Tibial nerve (tissue), 4 donors: ENCODE results near the gene SLC39A11.

ENCODE experiments used
- EP300 ChIP-seq, 2 donors: sonication (generic); formaldehyde crosslinking; IDR thresholded peaks; one replicate each; pipeline ENCODE4 v1.6.1; 2017; ENCODE audit warnings: antibody characterized with exemption in 2 of 2, mild to moderate bottlenecking in 1 of 2
- POLR2A ChIP-seq, 2 donors: fragments of 450-650 bp; IDR thresholded peaks; one replicate each; pipeline ENCODE4 v1.6.1; 2017; ENCODE audit warnings: antibody characterized with exemption in 2 of 2, mild to moderate bottlenecking in 2 of 2, moderate library complexity in 2 of 2
- TF ChIP-seq, protein P1 (sequence below), 5 experiments: fragments of 200-600 bp in 3 of 5; fragments of 450-650 bp in 2 of 5; sonication (generic) in 3 of 5; IDR thresholded peaks; one replicate each; pipeline ENCODE4 v1.5.1; 2016 to 2019; ENCODE audit warnings: antibody characterized with exemption in 5 of 5, mild to moderate bottlenecking in 3 of 5, moderate library complexity in 2 of 5

DNA sequence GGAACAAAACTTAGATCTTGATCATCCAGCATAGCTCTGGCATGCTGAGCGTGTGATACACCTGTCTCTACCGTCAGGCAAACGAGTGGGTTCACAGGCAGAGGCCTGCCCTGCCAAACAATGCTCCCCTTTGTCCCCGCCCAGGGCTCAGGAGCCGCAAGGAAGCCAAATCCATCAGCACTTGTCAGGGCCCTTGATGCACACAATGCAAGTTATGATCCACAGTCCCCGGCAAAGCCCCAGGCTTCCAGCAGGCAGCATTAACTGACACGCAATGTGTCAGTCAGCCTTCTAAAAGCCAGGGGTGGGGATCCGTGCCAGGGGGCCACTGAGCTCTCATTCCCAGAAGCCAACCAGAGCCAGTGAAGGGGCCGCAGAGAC lies 460.9 kb downstream of the SLC39A11 start:
- TF ChIP-seq, protein P1, sequence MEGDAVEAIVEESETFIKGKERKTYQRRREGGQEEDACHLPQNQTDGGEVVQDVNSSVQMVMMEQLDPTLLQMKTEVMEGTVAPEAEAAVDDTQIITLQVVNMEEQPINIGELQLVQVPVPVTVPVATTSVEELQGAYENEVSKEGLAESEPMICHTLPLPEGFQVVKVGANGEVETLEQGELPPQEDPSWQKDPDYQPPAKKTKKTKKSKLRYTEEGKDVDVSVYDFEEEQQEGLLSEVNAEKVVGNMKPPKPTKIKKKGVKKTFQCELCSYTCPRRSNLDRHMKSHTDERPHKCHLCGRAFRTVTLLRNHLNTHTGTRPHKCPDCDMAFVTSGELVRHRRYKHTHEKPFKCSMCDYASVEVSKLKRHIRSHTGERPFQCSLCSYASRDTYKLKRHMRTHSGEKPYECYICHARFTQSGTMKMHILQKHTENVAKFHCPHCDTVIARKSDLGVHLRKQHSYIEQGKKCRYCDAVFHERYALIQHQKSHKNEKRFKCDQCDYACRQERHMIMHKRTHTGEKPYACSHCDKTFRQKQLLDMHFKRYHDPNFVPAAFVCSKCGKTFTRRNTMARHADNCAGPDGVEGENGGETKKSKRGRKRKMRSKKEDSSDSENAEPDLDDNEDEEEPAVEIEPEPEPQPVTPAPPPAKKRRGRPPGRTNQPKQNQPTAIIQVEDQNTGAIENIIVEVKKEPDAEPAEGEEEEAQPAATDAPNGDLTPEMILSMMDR (IDR thresholded peaks at IDR 0.05): no peak
- no peak for TF ChIP-seq POLR2A (IDR thresholded peaks at IDR 0.05)
- TF ChIP-seq EP300 (IDR thresholded peaks at IDR 0.05): no peak
